ENCODE measurements around the gene ZIC4.

ZIC4 gene

GRCh38 chr3:147417551-147418295 is 11.4 kb upstream of the ZIC4 start:
- no peak for DNase-seq

- no peak for DNase-seq
Measured at GRCh38 chr3:147416931-147417330, 10.6 kb upstream of the ZIC4 start.

DNA sequence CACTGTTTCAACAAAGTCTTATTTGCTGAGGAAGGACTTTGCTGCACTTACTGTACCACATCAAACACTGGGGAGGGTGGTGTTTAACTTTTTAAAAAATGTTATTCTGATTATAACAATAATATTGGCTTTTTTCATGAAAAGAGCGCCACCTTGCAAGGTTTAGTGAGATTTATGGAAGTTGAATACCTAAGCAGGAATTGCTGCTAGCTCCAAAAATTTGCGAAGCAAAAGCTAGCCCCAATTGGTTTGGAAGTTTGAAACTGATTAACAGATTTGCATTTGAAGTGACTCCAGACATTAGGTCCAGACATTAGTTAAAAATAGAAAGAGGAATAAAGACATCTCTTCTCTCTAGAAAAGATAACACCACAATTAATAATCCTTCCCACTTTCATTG is 9.5 kb upstream of the ZIC4 start:
- no peak for DNase-seq

GRCh38 chr3:147415286-147415685 is 8.9 kb upstream of the ZIC4 start:
- DNase-seq = no peak

GRCh38 chr3:147414390-147415138 is 8.2 kb upstream of the ZIC4 start:
- no peak for DNase-seq

GRCh38 chr3:147413686-147414389 is 7.5 kb upstream of the ZIC4 start:
- DNase-seq = no peak

DNA sequence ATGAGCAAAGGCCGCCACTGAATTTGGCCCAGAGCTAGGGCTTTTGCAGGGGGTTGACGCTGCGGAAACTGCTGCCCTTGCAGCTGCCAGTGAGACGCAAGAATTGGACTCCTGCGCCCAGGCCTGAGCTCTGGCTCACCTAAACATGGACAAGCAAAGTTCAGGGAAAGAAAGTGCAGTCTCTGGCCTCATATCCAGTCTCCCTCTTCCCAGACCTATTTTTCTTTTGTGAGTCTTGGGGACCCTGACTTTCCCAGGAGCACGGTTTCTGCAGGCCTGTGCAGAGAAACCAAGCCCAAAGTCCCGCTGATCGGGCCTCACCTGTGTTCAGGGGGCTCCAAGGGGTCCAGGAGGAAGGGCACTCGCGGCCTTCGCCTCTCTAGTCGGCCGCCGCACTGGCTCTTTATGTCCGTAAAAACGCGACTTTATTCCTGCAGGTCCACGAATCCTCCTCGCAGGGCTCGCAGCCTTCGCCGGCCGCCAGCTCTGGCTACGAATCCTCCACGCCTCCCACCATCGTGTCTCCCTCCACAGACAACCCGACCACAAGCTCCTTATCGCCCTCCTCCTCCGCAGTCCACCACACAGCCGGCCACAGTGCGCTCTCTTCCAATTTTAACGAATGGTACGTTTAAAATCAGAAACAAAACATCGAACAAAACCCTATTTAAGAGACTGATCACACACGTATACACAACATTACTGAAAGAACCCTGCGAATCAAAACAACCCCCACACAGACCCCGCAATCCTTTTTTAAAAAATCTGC is 6.8 kb upstream of the ZIC4 start:
- DNase-seq = no peak

- no peak for DNase-seq
Measured at GRCh38 chr3:147412261-147412916, 6.0 kb upstream of the ZIC4 start.

GRCh38 chr3:147411815-147412241 is 5.5 kb upstream of the ZIC4 start:
- no peak for DNase-seq

- DNase-seq = no peak
Measured at GRCh38 chr3:147411238-147411814, 5.0 kb upstream of the ZIC4 start.

GRCh38 chr3:147410526-147411237 is 4.3 kb upstream of the ZIC4 start:
- no peak for DNase-seq

DNA sequence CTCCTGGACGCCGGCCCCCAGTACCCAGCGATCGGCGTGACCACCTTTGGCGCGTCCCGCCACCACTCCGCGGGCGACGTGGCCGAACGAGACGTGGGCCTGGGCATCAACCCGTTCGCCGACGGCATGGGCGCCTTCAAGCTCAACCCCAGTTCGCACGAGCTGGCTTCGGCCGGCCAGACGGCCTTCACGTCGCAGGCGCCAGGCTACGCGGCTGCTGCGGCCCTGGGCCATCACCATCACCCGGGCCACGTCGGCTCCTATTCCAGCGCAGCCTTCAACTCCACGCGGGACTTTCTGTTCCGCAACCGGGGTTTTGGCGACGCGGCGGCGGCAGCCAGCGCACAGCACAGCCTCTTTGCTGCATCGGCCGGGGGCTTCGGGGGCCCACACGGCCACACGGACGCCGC is 3.8 kb upstream of the ZIC4 start:
- no peak for DNase-seq

- DNase-seq = no peak
Measured at GRCh38 chr3:147409143-147410115, 3.1 kb upstream of the ZIC4 start, which contains the start of gene ZIC1. ZIC1 (plus strand) TSS chr3:147409365; CDS start chr3:147410113, 748 bp downstream.

DNA sequence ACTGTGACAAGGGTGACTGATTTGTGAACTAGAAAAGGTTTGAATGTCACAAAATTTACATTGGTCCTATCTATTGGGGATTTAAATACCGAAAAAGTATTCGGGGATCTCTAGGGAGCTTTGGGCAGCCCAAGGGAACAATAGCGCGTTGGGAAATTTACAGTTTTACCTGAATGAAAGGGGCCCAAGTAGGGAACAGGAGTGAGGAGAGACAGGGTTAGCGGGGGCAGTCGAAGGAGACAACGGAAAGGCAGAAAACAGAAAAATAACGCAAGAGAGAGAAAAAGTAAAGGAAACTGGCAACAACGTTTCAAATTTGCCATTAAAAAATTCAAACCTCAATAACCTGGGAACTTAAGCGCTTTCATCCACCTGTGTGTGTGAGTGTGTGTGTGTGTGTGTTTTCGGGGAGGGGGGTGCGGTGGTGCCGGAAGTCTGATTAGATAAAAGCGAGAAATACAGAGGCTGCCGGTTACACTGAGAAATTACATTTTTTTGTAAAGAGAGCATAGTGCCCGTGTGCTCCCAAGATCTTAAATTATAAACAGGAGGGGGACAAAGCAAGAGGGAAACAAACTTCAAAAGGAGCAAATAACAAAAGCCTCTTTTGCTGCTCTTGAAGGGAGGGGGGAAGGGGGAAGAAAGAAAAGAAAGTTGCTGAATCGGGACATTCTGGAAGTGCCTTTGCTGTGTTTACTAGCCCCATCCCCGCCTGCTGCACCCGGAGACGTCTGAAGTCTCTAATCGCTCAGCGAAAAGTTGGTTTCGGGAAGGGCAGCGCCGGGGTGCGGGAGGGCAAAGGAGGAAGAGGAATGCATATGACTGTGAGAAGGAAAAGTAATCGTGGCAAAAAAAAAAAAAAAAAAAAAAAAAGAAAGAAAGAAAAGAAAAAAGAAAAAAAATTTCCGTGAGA is 2.1 kb upstream of the ZIC4 start:
- no peak for DNase-seq

GRCh38 chr3:147407498-147408187 is 1.3 kb upstream of the ZIC4 start:
- DNase-seq = no peak

DNA sequence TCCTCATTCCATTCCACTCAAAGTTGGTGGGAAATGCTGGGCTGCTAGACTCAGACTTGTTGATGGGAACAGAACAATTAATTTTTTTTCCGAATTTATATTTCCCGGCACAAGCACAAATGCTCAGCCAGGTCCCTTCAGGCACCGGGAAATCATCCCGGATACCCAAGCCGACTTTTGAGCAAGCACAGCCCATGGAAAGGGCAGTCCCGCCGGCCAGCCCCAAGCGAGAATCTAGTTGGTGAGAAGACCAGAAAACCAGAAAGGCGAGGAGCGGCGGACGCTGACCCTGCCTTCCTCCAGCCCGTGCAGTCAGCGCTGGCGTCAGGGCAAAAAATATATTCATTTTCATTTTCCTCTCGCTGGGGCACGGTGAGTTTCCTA is 763 bp upstream of the ZIC4 start:
- no peak for DNase-seq

DNA sequence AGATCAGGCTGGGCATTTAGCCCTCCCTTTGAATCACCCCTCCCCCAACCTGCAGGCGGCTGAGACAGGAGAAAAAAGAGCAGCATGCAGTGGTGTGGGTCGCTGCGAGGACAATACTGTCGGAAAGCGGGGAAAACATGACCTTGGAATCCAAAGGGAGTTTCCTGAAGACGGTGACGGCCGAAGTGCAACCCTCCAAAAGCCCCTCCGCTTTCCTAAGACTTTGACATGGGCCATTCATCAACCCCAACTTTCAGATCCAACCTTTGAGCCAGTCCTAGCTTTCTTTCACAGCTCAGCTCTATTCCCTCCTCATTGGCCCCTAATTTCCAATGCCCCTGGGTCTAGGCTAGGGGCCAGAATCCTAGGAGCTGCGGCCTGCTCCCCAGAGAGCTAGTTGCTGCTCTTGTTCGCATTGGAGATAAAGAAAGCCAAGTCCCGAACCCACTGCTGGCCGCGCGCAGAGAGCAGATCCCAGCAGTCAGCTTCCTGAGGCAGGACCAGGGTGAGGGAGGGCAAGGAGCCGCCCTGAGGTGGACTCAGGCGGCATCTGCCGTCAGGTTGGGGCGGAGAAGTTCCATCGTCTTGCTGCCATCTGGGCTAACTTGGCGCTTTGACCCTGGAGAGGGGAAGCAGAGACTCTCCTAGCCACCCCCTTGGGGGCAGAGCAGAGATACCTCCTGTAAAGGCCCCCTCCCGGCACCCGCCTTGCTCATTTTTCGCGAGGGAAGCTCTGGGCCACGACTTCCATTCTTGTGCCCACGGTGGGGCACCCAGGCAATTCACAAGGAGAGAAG is 914 bp downstream of the ZIC4 start:
- DNase-seq = no peak

All from NCI-H69 (cell line).